Breast epithelium (tissue), 3 donors: ENCODE data around the gene TRIP12.

Experiments
- CTCF ChIP-seq, 3 donors: fragments of 450-650 bp; IDR thresholded peaks; one replicate each; pipeline ENCODE4 v1.5.1; 2016 to 2017; ENCODE audit warnings: antibody characterized with exemption in 3 of 3, mild to moderate bottlenecking in 3 of 3, moderate library complexity in 3 of 3
- POLR2A ChIP-seq: fragments of 450-650 bp; IDR thresholded peaks from one replicate; pipeline ENCODE4 v1.6.1; 2016; ENCODE audit warnings: antibody characterized with exemption, mild to moderate bottlenecking, moderate library complexity

- TF ChIP-seq POLR2A (no peak), CTCF (IDR thresholded peaks at IDR 0.05) (no peak)
These were observed 205.8 kb downstream of the TRIP12 start for GRCh38 chr2:229715895-229716507.
